Stimulated activated naive B cell treated with anti-CD40 and anti-IgM and Interleukin-4, amounts not matched to agents 10 μg/mL and 1 μg/mL and 100 μg/mL, for 72 hours (primary cell): ENCODE measurements around the gene SIRPB1.

Experiments used
- ATAC-seq, 2 donors: fragments of 150-1000 bp; cut with Tn5 transposase; replicated peaks; 2 replicates each; pipeline ENCODE4 v1.10.0; 2021; ENCODE audit warnings: moderate library complexity in 1 of 2
- DNase-seq: peaks from one replicate; pipeline ENCODE4 v3.0.0; 2021
- H3K27ac Mint-ChIP-seq: one replicate; pipeline ENCODE4 v1.8.0; 2022; ENCODE audit warnings: mild to moderate bottlenecking, mixed read lengths
- H3K27me3 Mint-ChIP-seq, 2 donors: one replicate each; pipeline ENCODE4 v1.8.0; 2022; ENCODE audit warnings: mixed read lengths in 2 of 2
- H3K36me3 Mint-ChIP-seq, 2 donors: one replicate each; pipeline ENCODE4 v1.8.0; 2022; ENCODE audit warnings: mixed read lengths in 2 of 2, mild to moderate bottlenecking in 1 of 2
- H3K4me1 Mint-ChIP-seq, 2 donors: one replicate each; pipeline ENCODE4 v1.8.0; 2022; ENCODE audit warnings: mixed read lengths in 2 of 2, mild to moderate bottlenecking in 1 of 2
- H3K4me3 Mint-ChIP-seq, 2 donors: one replicate each; pipeline ENCODE4 v1.8.0; 2022; ENCODE audit warnings: mild to moderate bottlenecking in 2 of 2, mixed read lengths in 2 of 2, moderate library complexity in 1 of 2
- H3K9me3 Mint-ChIP-seq, 2 donors: one replicate each; pipeline ENCODE4 v1.8.0; 2022; ENCODE audit warnings: mixed read lengths in 2 of 2, mild to moderate bottlenecking in 1 of 2

SIRPB1 gene

DNA sequence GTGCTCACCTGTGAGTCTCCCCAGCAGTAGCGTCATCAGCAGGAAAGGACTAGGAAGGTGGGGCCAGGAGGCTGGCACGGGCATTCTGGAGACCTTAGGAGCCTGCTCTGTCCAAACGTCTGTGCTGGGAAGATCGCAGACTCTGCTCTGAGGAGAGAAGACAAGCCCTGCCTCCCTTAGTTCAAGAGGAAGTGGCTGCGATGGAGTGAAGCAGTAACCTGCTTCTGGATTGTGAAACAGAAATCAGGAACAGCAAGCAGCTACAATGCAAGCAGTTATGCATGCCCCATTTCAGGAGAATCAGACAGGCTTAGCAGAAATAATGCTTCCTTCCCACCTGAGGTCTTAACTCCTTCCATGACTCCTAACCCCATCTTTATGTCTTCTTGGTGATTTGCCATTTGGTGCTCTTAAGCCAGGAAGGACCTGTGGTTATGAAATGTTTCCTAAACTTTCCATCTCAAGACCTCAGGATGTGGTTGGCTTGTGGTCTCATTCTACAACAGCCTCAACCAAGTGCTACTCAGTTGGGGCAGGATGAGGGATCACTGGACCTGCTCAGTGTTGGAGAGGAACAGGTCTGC, at the start of gene SIRPB1:
SIRPB1 (minus strand) TSS at position 149 of the 584 bp plus-strand sequence; CDS start at position 84, 65 bp downstream.
- peaks cover 9 to 11% of the 10 kb centered on the region in 2 donors for H3K9me3 Mint-ChIP-seq
- H3K4me3 Mint-ChIP-seq, result no peak within 1 kb of the TSS
- ATAC-seq (peak; percentile 53 to 59), DNase-seq (no peak)
- peaks cover 45 to 70% of the 10 kb centered on the region in 2 donors for H3K4me1 Mint-ChIP-seq
- no peaks in the 10 kb centered on the region for H3K27me3 Mint-ChIP-seq
- peak within 1 kb of the TSS; percentile 72 for H3K27ac Mint-ChIP-seq
- H3K36me3 Mint-ChIP-seq, result peaks cover 0 to 8% of the 10 kb centered on the region in 2 donors

DNA sequence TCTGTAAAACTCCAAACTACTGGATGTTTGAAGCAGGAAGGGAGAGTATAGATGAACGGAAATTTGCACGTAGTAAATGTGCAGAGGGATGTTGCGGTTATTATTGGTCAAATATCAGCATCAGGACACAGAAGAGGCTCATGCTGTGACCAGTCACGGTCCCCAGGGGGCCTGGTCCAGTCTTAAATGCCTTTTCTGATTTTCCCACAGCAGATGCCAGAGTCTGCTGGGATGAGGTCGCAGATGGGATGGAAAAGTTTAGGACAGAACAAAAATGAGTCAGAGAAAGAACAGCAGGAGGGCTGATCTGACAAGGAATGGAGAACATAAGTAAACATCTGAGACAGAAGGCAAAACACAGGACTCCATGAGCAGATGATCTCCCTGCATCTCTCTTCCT, 49.5 kb upstream of the SIRPB1 start:
- H3K27me3 Mint-ChIP-seq, result peaks cover 12 to 13% of the 10 kb centered on the region in 2 donors
- ATAC-seq, result no peak
- no peaks in the 10 kb centered on the region for H3K9me3 Mint-ChIP-seq
- H3K4me3 Mint-ChIP-seq, result no peak overlapping the region
- H3K36me3 Mint-ChIP-seq, result no peaks in the 10 kb centered on the region
- H3K27ac Mint-ChIP-seq, result no peak overlapping the region
- DNase-seq, result no peak
- peaks cover 9 to 24% of the 10 kb centered on the region in 2 donors for H3K4me1 Mint-ChIP-seq

DNA sequence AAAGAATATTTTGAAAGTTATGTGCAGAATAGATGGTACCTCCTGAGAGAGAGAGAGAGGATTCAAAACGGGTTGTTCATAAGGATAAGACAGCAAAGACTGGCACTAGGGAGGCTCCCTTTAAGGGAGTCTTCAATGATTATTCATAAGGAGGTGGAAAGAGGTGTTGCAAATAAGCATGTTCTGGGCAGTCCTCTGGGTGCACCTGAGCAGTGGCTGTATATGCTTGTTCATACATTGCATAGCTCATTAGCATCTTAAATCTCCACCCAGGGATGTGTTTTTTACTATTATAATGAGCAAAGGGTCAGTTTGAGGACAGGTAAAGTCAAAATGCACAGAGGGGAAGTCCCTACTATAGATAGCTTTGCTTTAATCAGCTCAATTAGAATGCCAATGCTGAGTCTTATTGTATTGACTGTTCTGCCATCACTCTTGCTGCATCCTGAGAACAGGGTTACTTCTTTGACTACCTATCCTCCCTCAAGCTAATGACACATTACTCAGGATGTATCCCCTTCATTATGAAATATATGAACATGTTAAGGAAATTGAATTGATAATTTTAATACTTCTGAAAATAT, 47.8 kb upstream of the SIRPB1 start:
- Mint-ChIP-seq H3K27me3 (peaks cover 13 to 18% of the 10 kb centered on the region in 2 donors), H3K4me3 (no peak overlapping the region), H3K36me3 (no peaks in the 10 kb centered on the region), H3K9me3 (no peaks in the 10 kb centered on the region), H3K27ac (no peak overlapping the region), H3K4me1 (peaks cover 15 to 32% of the 10 kb centered on the region in 2 donors)
- DNase-seq (no peak), ATAC-seq (peak; percentile 40)

DNA sequence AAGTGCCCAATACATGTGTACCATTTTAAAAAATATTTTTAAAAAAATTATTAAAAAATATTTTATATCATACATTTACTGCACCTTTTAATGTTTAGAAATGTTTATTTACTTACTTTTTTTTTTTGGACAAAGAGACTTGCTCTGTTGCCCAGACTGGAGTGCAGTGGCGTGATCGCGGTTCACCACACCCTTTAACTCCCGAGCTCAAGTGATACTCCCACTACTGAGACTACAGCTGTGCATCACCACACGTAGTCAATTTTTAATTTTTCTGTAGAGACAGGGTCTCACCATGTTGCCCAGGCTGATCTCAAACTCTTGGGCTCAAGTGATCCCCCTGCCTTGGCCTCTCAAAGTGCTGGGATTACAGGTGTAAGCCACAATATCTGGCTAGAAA, 47.0 kb upstream of the SIRPB1 start:
- Mint-ChIP-seq H3K27me3 (peaks cover 13 to 20% of the 10 kb centered on the region in 2 donors), H3K36me3 (no peaks in the 10 kb centered on the region), H3K4me1 (peaks cover 17 to 26% of the 10 kb centered on the region in 2 donors), H3K27ac (no peak overlapping the region), H3K4me3 (no peak overlapping the region), H3K9me3 (no peaks in the 10 kb centered on the region)
- ATAC-seq (no peak), DNase-seq (no peak)

DNA sequence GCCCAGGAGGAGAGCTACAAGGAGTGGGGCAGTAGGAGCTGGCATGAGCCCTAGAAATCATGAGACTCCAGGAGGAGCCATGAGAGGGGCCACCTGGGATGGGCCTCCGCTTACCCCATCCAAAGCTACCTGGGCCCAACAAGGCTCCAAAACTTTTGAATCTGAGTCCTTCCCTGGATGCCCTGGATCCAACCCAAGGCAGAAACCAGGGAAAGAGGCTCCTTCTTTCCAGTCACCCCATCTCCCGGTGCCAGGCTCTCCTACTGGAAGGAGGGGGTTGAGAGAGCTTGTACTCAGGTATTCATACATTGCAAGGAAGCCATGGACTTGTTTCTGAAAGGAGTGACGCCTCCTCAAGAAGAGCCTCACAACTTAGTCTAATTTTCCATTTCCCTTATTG, 45.5 kb upstream of the SIRPB1 start:
- H3K36me3 Mint-ChIP-seq, result no peaks in the 10 kb centered on the region
- H3K27ac Mint-ChIP-seq, result peak overlapping the region; percentile 71
- H3K4me1 Mint-ChIP-seq, result peaks cover 20 to 25% of the 10 kb centered on the region in 2 donors

DNA sequence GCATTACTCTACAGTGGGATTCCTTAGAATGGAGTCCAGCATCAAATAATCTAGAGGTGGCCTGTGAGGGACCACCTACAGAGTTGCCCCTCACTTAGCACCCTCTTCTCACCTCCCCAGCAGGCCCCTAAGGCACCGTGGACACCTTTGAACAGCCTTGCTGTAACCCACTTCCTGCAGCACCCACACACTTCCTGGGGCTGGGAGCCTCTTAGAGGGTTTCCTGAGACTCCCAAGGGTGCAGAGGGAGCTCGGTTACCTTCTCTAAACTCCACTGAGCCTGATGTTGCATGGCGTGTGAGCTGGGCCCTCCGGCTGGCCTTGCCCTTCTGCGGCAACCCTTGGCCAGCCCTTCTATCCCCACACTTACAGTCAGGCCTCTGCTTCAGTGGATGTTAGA, 45.1 kb upstream of the SIRPB1 start:
- H3K27ac Mint-ChIP-seq, result peak overlapping the region; percentile 71
- ATAC-seq (peak; percentile 86 to 89), DNase-seq (peak; percentile 30)
- H3K36me3 Mint-ChIP-seq, result no peaks in the 10 kb centered on the region
- peaks cover 20 to 25% of the 10 kb centered on the region in 2 donors for H3K4me1 Mint-ChIP-seq
- peaks cover 7 to 26% of the 10 kb centered on the region in 2 donors for H3K27me3 Mint-ChIP-seq
- H3K9me3 Mint-ChIP-seq, result no peaks in the 10 kb centered on the region
- H3K4me3 Mint-ChIP-seq, result peak overlapping the region; percentile 10 to 49

More for the DNA sequence above, 45.5 kb upstream of the SIRPB1 start:
- ATAC-seq, result no peak
- H3K4me3 Mint-ChIP-seq, result peak overlapping the region; percentile 10 to 49
- DNase-seq, result no peak
- H3K27me3 Mint-ChIP-seq, result peaks cover 7 to 26% of the 10 kb centered on the region in 2 donors
- H3K9me3 Mint-ChIP-seq, result no peaks in the 10 kb centered on the region

DNA sequence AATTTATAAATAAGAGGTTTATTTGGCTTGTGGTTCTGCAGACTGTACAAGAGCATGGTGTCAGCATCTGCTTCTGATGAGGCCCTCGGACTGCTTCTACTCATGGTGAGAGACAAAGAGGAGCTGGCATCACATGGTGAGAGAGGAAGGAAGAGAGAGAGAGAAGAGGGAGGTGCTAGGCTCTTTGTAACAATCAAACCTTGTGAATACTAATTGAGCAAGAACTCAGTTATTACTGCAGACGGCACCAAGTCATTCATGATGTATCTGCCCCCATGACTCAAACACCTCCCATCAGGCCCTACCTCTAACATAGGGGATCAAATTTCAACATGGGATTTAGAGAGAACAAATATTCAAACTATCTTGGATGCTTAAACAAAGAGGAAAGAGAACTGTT, 44.1 kb upstream of the SIRPB1 start:
- Mint-ChIP-seq H3K36me3 (no peaks in the 10 kb centered on the region), H3K27ac (no peak overlapping the region), H3K4me3 (no peak overlapping the region), H3K4me1 (peaks cover 20 to 25% of the 10 kb centered on the region in 2 donors), H3K9me3 (no peaks in the 10 kb centered on the region), H3K27me3 (peaks cover 11 to 26% of the 10 kb centered on the region in 2 donors)
- DNase-seq (no peak), ATAC-seq (no peak)

DNA sequence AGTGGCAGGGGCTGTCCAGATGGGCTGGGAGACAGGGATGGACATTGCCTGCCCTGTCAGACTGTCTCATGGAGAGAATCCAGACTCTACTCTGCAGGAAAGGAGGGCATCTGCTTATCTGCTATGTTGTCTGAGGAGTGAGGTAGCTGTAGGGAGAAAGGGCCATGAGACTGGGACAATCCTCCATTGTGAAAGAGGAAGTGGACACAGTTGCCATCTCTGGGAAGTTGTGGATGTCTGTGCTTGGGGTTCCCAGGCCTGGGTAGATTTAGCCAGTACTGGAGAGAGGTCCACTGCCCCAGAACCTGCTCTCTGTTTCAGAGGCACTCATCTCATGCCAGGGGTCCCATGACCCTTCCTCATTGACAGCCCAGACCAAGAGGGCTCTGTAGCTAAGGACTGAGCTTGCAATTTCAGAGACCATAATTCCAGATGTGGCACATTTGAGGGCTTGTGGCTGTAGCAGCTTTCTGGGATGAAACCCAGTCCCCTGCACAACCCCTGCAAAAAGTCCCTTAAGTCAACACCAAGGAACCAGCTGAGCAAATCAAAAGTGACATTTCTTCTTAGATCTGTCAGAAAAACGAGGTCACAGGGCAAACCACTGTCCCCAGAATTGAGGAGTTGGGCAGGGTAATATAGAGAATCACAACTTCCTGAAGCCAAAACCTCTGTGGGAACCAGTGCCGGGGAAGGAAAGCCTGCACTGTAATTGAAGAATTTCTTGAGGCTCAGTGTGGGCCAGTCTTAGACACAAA, 41.9 kb upstream of the SIRPB1 start:
- H3K4me1 Mint-ChIP-seq, result peaks cover 20 to 36% of the 10 kb centered on the region in 2 donors
- H3K9me3 Mint-ChIP-seq, result no peaks in the 10 kb centered on the region
- DNase-seq (no peak), ATAC-seq (no peak)
- peaks cover 13 to 33% of the 10 kb centered on the region in 2 donors for H3K27me3 Mint-ChIP-seq
- no peak overlapping the region for H3K27ac Mint-ChIP-seq
- H3K36me3 Mint-ChIP-seq, result no peaks in the 10 kb centered on the region
- H3K4me3 Mint-ChIP-seq, result no peak overlapping the region

DNA sequence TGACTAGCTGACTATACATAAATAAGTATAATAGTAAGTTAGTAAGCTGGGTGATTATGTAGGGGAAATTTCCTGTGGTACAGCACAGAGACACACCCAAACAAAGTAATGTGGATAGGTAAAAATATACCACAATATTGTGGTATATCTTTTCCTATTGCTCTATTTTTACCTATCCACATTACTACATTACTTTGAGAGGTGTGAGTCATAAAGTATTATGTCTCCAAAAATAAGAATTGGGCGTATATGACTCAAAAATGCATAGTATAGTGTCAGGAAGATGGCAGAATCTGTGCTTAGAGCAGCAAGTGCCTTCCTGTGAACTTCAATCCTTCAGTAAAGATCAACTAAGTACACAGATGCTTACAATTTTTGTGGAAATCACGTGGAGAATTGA, 40.4 kb upstream of the SIRPB1 start:
- ATAC-seq, result peak in 1 of 2 donors; percentile 53
- Mint-ChIP-seq H3K27me3 (peaks cover 13 to 33% of the 10 kb centered on the region in 2 donors), H3K27ac (no peak overlapping the region), H3K36me3 (no peaks in the 10 kb centered on the region), H3K4me1 (peaks cover 20 to 28% of the 10 kb centered on the region in 2 donors), H3K4me3 (no peak overlapping the region), H3K9me3 (no peaks in the 10 kb centered on the region)
- DNase-seq, result no peak

DNA sequence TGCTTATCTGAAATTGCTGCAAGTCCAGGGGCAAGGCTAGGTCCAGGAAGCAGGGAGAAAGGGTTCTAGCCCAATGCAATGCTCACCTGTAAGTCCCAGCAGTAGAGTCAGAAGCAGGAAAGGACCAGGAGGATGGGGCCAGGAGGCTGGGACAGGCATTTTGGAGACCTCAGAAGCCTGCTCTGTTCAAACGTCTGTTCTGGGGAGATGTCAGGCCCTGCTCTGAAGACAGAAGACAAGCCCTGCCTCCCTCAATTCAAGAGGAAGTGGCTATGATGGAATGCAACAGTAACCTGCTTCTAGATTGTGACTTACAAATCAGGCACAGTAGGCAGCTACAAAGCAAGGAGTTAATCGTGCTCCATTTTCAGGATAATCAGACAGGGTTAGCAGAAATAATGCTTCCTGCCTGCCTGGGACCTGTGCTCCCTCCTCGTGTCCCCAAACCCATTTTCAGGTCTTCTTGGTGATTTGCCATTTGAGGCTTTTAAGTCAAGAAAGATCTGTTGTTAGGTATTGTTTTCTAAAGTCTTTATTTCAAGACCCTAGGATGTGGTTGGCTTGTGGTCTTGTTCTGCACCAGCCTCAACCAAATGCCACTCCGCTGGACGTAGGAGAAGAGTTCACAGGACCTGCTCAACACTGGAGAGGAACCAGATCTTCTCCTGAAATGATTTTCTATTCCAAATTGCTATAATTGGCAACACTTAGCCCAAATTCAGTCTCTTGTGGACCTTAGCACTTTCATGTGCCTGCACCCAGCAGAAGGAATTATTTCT, 37.9 kb upstream of the SIRPB1 start, which contains the start of gene SIRPG:
SIRPG (minus strand) TSS at position 224 of the 779 bp plus-strand sequence; CDS start at position 159, 65 bp downstream.
- peaks cover 0 to 6% of the 10 kb centered on the region in 2 donors for H3K9me3 Mint-ChIP-seq
- H3K36me3 Mint-ChIP-seq, result peaks cover 0 to 2% of the 10 kb centered on the region in 2 donors
- no peak for DNase-seq
- H3K4me1 Mint-ChIP-seq, result peaks cover 7 to 11% of the 10 kb centered on the region in 2 donors
- no peak for ATAC-seq
- H3K27ac Mint-ChIP-seq, result no peak within 1 kb of the TSS
- H3K27me3 Mint-ChIP-seq, result peaks cover 23 to 32% of the 10 kb centered on the region in 2 donors
- no peak within 1 kb of the TSS for H3K4me3 Mint-ChIP-seq

DNA sequence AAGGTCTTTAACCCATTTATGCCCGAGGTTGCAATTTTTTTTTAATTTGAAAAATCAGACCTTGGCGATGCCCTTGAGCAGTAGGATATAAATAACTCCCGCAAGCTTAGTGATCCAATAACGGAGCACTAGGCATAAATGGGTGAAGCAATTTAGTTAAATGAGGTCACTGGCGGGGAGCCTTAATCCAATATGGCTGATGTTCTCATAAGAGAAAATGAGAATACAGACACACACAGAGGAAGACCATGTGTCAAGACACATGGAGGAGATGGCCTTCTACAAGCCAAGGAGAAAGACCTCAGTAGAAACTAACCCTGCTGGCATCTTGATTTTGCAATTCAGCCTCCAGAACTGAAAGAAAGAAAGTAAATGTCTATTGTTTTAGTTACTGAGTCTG, 37.0 kb upstream of the SIRPB1 start:
- H3K4me3 Mint-ChIP-seq, result no peak overlapping the region

DNA sequence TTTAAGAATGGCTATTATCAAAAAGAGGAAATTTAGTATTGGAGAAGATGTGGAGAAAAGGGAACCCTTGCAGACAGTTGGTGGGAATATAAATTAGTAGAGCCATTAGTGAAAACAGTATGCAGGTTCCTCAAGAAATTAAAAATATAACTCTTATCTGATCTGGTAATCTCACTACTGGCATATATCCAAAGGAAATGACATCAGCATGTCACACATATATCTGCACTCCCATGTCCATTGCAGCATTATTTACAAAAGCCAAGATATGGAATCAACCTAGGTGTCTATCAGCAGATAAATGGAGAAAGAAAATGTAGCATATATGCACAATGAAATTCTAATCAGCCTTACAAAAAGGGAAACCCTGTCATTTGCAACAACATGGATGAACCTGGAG, 35.2 kb upstream of the SIRPB1 start:
- H3K36me3 Mint-ChIP-seq, result peaks cover 0 to 2% of the 10 kb centered on the region in 2 donors
- H3K27ac Mint-ChIP-seq, result no peak overlapping the region
- H3K4me1 Mint-ChIP-seq, result peaks cover 8 to 11% of the 10 kb centered on the region in 2 donors
- no peak overlapping the region for H3K4me3 Mint-ChIP-seq
- ATAC-seq, result no peak
- H3K27me3 Mint-ChIP-seq, result peaks cover 20 to 30% of the 10 kb centered on the region in 2 donors
- DNase-seq, result no peak
- peaks cover 0 to 6% of the 10 kb centered on the region in 2 donors for H3K9me3 Mint-ChIP-seq

More for the DNA sequence above, 37.0 kb upstream of the SIRPB1 start:
- no peak for ATAC-seq
- H3K4me1 Mint-ChIP-seq, result peaks cover 3 to 11% of the 10 kb centered on the region in 2 donors
- H3K27me3 Mint-ChIP-seq, result peaks cover 24 to 30% of the 10 kb centered on the region in 2 donors
- peaks cover 0 to 6% of the 10 kb centered on the region in 2 donors for H3K9me3 Mint-ChIP-seq
- no peak for DNase-seq
- no peak overlapping the region for H3K27ac Mint-ChIP-seq
- H3K36me3 Mint-ChIP-seq, result peaks cover 0 to 2% of the 10 kb centered on the region in 2 donors

DNA sequence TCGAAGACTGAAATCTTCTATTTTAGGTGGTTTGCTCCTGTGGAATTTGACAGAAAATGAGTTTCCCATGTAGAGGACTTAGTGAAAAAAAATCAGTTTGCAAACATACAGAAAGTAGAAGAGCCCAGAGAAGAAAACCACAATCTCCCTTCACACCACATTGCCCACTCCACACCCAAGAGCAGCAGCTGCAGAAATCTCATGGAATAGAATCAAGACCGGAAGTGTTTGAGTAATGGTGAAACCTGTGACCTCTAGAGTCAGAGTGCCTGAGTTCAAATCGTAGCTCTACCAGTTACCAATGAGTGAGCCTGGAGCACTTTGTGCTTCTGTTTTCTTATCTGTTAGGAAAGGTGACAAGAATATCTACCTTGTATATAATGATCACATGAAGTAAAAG, 33.2 kb upstream of the SIRPB1 start:
- H3K9me3 Mint-ChIP-seq, result peaks cover 0 to 6% of the 10 kb centered on the region in 2 donors
- H3K27ac Mint-ChIP-seq, result no peak overlapping the region
- no peak for ATAC-seq
- peaks cover 0 to 2% of the 10 kb centered on the region in 2 donors for H3K36me3 Mint-ChIP-seq
- H3K27me3 Mint-ChIP-seq, result peaks cover 11 to 14% of the 10 kb centered on the region in 2 donors
- no peak overlapping the region for H3K4me3 Mint-ChIP-seq
- H3K4me1 Mint-ChIP-seq, result peaks cover 6 to 8% of the 10 kb centered on the region in 2 donors
- no peak for DNase-seq

DNA sequence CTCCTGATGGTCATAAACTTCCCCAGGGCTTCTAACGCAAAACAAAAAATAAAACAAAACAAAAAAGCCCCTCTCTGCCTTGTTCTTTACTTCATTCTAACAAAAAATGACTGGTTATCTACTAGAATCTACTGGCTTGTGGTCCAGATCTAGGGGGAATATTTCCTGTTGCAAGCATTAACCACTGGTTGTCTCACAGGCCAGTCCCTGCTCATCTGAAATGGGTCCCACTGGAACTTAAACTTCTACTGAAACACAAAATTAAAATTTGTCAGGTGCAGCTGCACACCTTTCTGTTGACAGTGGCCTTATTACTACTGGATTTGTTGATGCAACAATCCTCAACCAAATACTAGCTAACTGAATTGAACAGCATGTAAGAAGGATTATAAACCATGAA, 32.3 kb upstream of the SIRPB1 start:
- peaks cover 0 to 2% of the 10 kb centered on the region in 2 donors for H3K36me3 Mint-ChIP-seq
- peaks cover 0 to 6% of the 10 kb centered on the region in 2 donors for H3K9me3 Mint-ChIP-seq
- peaks cover 0 to 8% of the 10 kb centered on the region in 2 donors for H3K4me1 Mint-ChIP-seq
- no peak overlapping the region for H3K4me3 Mint-ChIP-seq
- ATAC-seq (no peak), DNase-seq (no peak)
- peaks cover 11 to 13% of the 10 kb centered on the region in 2 donors for H3K27me3 Mint-ChIP-seq
- H3K27ac Mint-ChIP-seq, result no peak overlapping the region
